CD4-positive, alpha-beta T cell treated with Interleukin-4 for 4 hours (primary cell): Measurements from ENCODE around the gene LRRFIP1.

Experiments
- DNase-seq: peaks from one replicate; pipeline ENCODE4 v3.0.0-alpha.2; 2020

The LRRFIP1 gene

GRCh38 chr2:237798236-237799059 is 171.1 kb downstream of the LRRFIP1 start, which contains the start of gene RBM44:
Gene RBM44 (plus strand): TSS chr2:237798779. CDS start chr2:237813610, 14,831 bp downstream.
- DNase-seq: no peak

GRCh38 chr2:237799060-237799428 is 171.7 kb downstream of the LRRFIP1 start:
- no peak for DNase-seq

- no peak for DNase-seq
Measured at GRCh38 chr2:237801466-237801865, 174.1 kb downstream of the LRRFIP1 start.

GRCh38 chr2:237806334-237806733 is 178.9 kb downstream of the LRRFIP1 start:
- DNase-seq: no peak

GRCh38 chr2:237815637-237816036 is 188.2 kb downstream of the LRRFIP1 start:
- DNase-seq: no peak

GRCh38 chr2:237816531-237816930 is 189.1 kb downstream of the LRRFIP1 start:
- no peak for DNase-seq

GRCh38 chr2:237818066-237818473 is 190.7 kb downstream of the LRRFIP1 start:
- DNase-seq: no peak

GRCh38 chr2:237819231-237819630 is 191.8 kb downstream of the LRRFIP1 start:
- no peak for DNase-seq

- DNase-seq: no peak
Measured at GRCh38 chr2:237820421-237820820, 193.0 kb downstream of the LRRFIP1 start.

- no peak for DNase-seq
Measured at GRCh38 chr2:237823544-237823943, 196.2 kb downstream of the LRRFIP1 start.

GRCh38 chr2:237824085-237824484 is 196.7 kb downstream of the LRRFIP1 start:
- DNase-seq: no peak

- DNase-seq: no peak
Measured at GRCh38 chr2:237827421-237827987, 200.1 kb downstream of the LRRFIP1 start.
